Endodermal cell (in vitro differentiated cells): ENCODE results near the gene LNX1. TPM values are rescaled to one million over a fixed set of nuclear protein-coding genes. Genes with fewer than 3 reads are reported as not detected.

Experiments used
- DNase-seq: peaks from one replicate; pipeline ENCODE4 v3.0.0-alpha.2; 2017
- H3K27ac ChIP-seq: 2 replicates; pipeline ENCODE4 v1.5.1; 2013; ENCODE audit warnings: mild to moderate bottlenecking, low read depth, low read length, moderate library complexity
- H3K27me3 ChIP-seq: 2 replicates; pipeline ENCODE4 v1.6.1; 2013; ENCODE audit warnings: mild to moderate bottlenecking, low read length, moderate library complexity; ENCODE audit not compliant: insufficient read depth, control insufficient read depth, poor library complexity, severe bottlenecking
- H3K36me3 ChIP-seq: 2 replicates; pipeline ENCODE4 v1.7.0; 2013; ENCODE audit warnings: mild to moderate bottlenecking, low read length, moderate library complexity; ENCODE audit not compliant: control insufficient read depth, insufficient read depth
- H3K4me1 ChIP-seq: one replicate; pipeline ENCODE4 v1.7.0; 2013; ENCODE audit warnings: low read length; ENCODE audit not compliant: control insufficient read depth, insufficient read depth
- H3K4me3 ChIP-seq: 2 replicates; pipeline ENCODE4 v1.5.1; 2013; ENCODE audit warnings: mild to moderate bottlenecking, low read length, moderate library complexity
- H3K9ac ChIP-seq: 2 replicates; pipeline ENCODE4 v1.6.1; 2013; ENCODE audit warnings: mild to moderate bottlenecking, low read length, moderate library complexity; ENCODE audit not compliant: poor library complexity, severe bottlenecking; ENCODE audit errors: extremely low read depth
- H3K9me3 ChIP-seq: 2 replicates; pipeline ENCODE4 v1.6.1; 2013; ENCODE audit warnings: mild to moderate bottlenecking, low read length, moderate library complexity; ENCODE audit not compliant: control insufficient read depth
- H3K27ac Mint-ChIP-seq: 2 replicates; pipeline ENCODE4 v1.8.0; 2020; ENCODE audit warnings: mixed read lengths
- H3K27me3 Mint-ChIP-seq: 2 replicates; pipeline ENCODE4 v1.8.0; 2021; ENCODE audit warnings: mild to moderate bottlenecking, mixed read lengths; ENCODE audit not compliant: insufficient read depth
- H3K36me3 Mint-ChIP-seq: 2 replicates; pipeline ENCODE4 v1.8.0; 2020; ENCODE audit warnings: low read depth, mixed read lengths
- H3K4me1 Mint-ChIP-seq: 2 replicates; pipeline ENCODE4 v1.8.0; 2020; ENCODE audit warnings: mixed read lengths
- H3K4me3 Mint-ChIP-seq: 2 replicates; pipeline ENCODE4 v1.8.0; 2020; ENCODE audit warnings: mild to moderate bottlenecking, moderate library complexity, mixed read lengths
- H3K9me3 Mint-ChIP-seq: 2 replicates; pipeline ENCODE4 v1.8.0; 2020; ENCODE audit warnings: mild to moderate bottlenecking, mixed read lengths
- WGBS, 2 experiments: methylation state at CpG; one replicate each; pipeline versions ENCODE4 v1.1.5 to v1.1.7; 2013; ENCODE audit warnings: missing lambda C conversion rate in 2 of 2, mixed read lengths in 1 of 2; ENCODE audit not compliant: insufficient coverage in 1 of 2, insufficient read length in 1 of 2; 5-methylcytosine and 5-hydroxymethylcytosine counted together
- total RNA-seq, 2 donors: library from RNA; stranded (reverse); fragmentation: NEBNext Ultra II Directional in 1 of 2; extraction: Animal tissue kit (Norgen Biotek cat#: 25700) in 1 of 2; gene quantifications; 2 replicates in 1 of 2; 3 replicates in 1 of 2; pipeline ENCODE4 v1.2.1, GENCODE V29; 2021
- TF ChIP-seq, protein P1 (sequence below): fragments of 200-600 bp; sonication (generic); conservative IDR thresholded peaks from 2 replicates; pipeline ENCODE4 v1.5.0; 2021; ENCODE audit warnings: antibody characterized with exemption, mild to moderate bottlenecking

The LNX1 gene
- total RNA-seq, 2 donors from 2014 or later: 4.4 to 5.4 TPM

- WGBS, 2 experiments: 78% methylated on average over 1 of the region's 1 CpG; no CpG with 5 or more reads in 1 of the 2 experiments
- H3K27me3 Mint-ChIP-seq: peaks cover 77% of the 10 kb centered on the region
- no peak for DNase-seq
- H3K27ac Mint-ChIP-seq: no peak overlapping the region
- peaks cover 4% of the 10 kb centered on the region for H3K4me1 Mint-ChIP-seq
- Histone ChIP-seq H3K36me3 (no peaks in the 10 kb centered on the region), H3K4me3 (no peak overlapping the region), H3K27me3 (peaks cover 85% of the 10 kb centered on the region), H3K9ac (no peak overlapping the region), H3K27ac (no peak overlapping the region), H3K9me3 (no peaks in the 10 kb centered on the region), H3K4me1 (no peaks in the 10 kb centered on the region)
- H3K36me3 Mint-ChIP-seq: no peaks in the 10 kb centered on the region
- H3K9me3 Mint-ChIP-seq: no peaks in the 10 kb centered on the region
- no peak overlapping the region for H3K4me3 Mint-ChIP-seq
- TF ChIP-seq, protein P1, sequence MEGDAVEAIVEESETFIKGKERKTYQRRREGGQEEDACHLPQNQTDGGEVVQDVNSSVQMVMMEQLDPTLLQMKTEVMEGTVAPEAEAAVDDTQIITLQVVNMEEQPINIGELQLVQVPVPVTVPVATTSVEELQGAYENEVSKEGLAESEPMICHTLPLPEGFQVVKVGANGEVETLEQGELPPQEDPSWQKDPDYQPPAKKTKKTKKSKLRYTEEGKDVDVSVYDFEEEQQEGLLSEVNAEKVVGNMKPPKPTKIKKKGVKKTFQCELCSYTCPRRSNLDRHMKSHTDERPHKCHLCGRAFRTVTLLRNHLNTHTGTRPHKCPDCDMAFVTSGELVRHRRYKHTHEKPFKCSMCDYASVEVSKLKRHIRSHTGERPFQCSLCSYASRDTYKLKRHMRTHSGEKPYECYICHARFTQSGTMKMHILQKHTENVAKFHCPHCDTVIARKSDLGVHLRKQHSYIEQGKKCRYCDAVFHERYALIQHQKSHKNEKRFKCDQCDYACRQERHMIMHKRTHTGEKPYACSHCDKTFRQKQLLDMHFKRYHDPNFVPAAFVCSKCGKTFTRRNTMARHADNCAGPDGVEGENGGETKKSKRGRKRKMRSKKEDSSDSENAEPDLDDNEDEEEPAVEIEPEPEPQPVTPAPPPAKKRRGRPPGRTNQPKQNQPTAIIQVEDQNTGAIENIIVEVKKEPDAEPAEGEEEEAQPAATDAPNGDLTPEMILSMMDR: no peak
Measured at GRCh38 chr4:53637348-53637747, 46.1 kb upstream of the LNX1 start.

- peaks cover 86% of the 10 kb centered on the region for H3K27me3 ChIP-seq
- no peak overlapping the region for H3K9ac ChIP-seq
- TF ChIP-seq, protein P1: no peak
- no peaks in the 10 kb centered on the region for H3K36me3 ChIP-seq
- no peaks in the 10 kb centered on the region for H3K9me3 ChIP-seq
- H3K36me3 Mint-ChIP-seq: no peaks in the 10 kb centered on the region
- no peak overlapping the region for H3K4me3 ChIP-seq
- H3K27ac Mint-ChIP-seq: no peak overlapping the region
- H3K9me3 Mint-ChIP-seq: no peaks in the 10 kb centered on the region
- peaks cover 3% of the 10 kb centered on the region for H3K4me1 Mint-ChIP-seq
- 71% methylated on average over 5 of the region's 5 CpGs; no CpG with 5 or more reads in 1 of the 2 experiments for WGBS, 2 experiments
- DNase-seq: no peak
- peaks cover 74% of the 10 kb centered on the region for H3K27me3 Mint-ChIP-seq
- H3K4me3 Mint-ChIP-seq: no peak overlapping the region
- no peak overlapping the region for H3K27ac ChIP-seq
- H3K4me1 ChIP-seq: no peaks in the 10 kb centered on the region
Measured at GRCh38 chr4:53635697-53636483, 44.6 kb upstream of the LNX1 start.

DNA sequence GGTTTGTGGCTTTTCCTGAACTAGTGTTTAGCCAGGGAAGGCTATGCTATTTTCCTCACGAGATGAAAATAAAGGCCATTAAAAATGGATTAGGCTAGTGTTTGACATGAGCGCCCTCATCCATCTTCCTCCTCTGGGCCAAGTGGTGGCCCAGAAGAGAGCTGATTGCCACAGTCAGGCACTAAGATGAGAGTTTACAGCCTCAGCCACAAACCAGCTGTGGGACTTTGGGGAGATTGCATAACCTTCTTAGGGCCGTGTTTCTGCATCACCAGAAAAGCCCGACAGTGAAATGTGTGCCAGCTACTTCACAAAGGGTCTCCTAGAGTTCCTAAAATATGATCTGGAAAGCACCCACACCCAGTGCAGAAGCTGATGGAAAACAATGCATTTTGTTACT, 42.3 kb upstream of the LNX1 start:
- WGBS, 2 experiments: 95 to 100% methylated on average over 3 to 4 of the region's 4 CpGs
- no peak for DNase-seq
- Histone ChIP-seq H3K27me3 (peaks cover 66% of the 10 kb centered on the region), H3K9ac (no peak overlapping the region), H3K4me3 (no peak overlapping the region), H3K27ac (no peak overlapping the region), H3K36me3 (no peaks in the 10 kb centered on the region), H3K9me3 (no peaks in the 10 kb centered on the region), H3K4me1 (no peaks in the 10 kb centered on the region)
- H3K27ac Mint-ChIP-seq: no peak overlapping the region
- TF ChIP-seq, protein P1: no peak
- H3K36me3 Mint-ChIP-seq: no peaks in the 10 kb centered on the region
- no peak overlapping the region for H3K4me3 Mint-ChIP-seq
- peaks cover 75% of the 10 kb centered on the region for H3K27me3 Mint-ChIP-seq
- peaks cover 3% of the 10 kb centered on the region for H3K4me1 Mint-ChIP-seq
- no peaks in the 10 kb centered on the region for H3K9me3 Mint-ChIP-seq
